Mucosa of descending colon (tissue), 3 donors: ENCODE measurements around the gene TROAP. TPM values are rescaled to one million over a fixed set of nuclear protein-coding genes. Genes with fewer than 3 reads are reported as not detected.
A peak's percentile ranks its signal among the peaks of the same experiment; 100 is the strongest.
"Not testable (repeated sequence)": the region's sequence is repeated elsewhere in the genome, so short reads cannot be mapped to it uniquely, and the experiment has no call there.

Experiments
- ATAC-seq: fragments of 200-7000 bp; cut with Tn5 transposase; one replicate; pipeline ENCODE4 v1.9.1; 2020; ENCODE audit warnings: mild to moderate bottlenecking, moderate library complexity
- DNase-seq, 3 donors: peaks; one replicate each; pipeline ENCODE4 v3.0.0-alpha.2; 2020
- H3K36me3 ChIP-seq: fragments of 200-600 bp; one replicate; pipeline ENCODE4 v1.8.0; 2021; ENCODE audit warnings: low read depth, mild to moderate bottlenecking
- H3K4me1 ChIP-seq: fragments of 200-600 bp; one replicate; pipeline ENCODE4 v1.8.0; 2021; ENCODE audit warnings: low read depth, mild to moderate bottlenecking
- H3K4me3 ChIP-seq: fragments of 200-600 bp; one replicate; pipeline ENCODE4 v1.8.0; 2021; ENCODE audit warnings: mild to moderate bottlenecking
- H3K9me3 ChIP-seq: fragments of 200-600 bp; one replicate; pipeline ENCODE4 v1.8.0; 2021; ENCODE audit warnings: mild to moderate bottlenecking
- CTCF ChIP-seq: fragments of 200-600 bp; IDR thresholded peaks from one replicate; pipeline ENCODE4 v1.8.0; 2022; ENCODE audit warnings: antibody characterized with exemption, mild to moderate bottlenecking
- intact Hi-C, 2 donors: fragments of 100-400 bp; cut with DNase I in 1 of 2; cut with micrococcal nuclease in 1 of 2; formaldehyde crosslinking; loops; one replicate each; pipeline versions ENCODE4 v1.11.0 to v1.11.1; 2022; cut with DNase I, micrococcal nuclease
- total RNA-seq, 3 donors: library from RNA; stranded (reverse); fragmentation: NEBNext Ultra II Directional in 2 of 3; extraction: Animal tissue kit (Norgen Biotek cat#: 25700) in 2 of 3; gene quantifications; one replicate each; pipeline versions ENCODE4 v1.2.1 to v1.2.4, GENCODE V29; 2021 to 2023
- donor health status: DM: no; HTN: no; CAD: no; lungs with moderate emphysema.
- donor health status: DM: no; HTN: no; CAD: no.
- donor health status: DM: no; HTN: yes; CAD: no.

TROAP gene
- total RNA-seq, 3 donors from 2014 or later = 4.4 to 18.8 (median 5.8) TPM

DNA sequence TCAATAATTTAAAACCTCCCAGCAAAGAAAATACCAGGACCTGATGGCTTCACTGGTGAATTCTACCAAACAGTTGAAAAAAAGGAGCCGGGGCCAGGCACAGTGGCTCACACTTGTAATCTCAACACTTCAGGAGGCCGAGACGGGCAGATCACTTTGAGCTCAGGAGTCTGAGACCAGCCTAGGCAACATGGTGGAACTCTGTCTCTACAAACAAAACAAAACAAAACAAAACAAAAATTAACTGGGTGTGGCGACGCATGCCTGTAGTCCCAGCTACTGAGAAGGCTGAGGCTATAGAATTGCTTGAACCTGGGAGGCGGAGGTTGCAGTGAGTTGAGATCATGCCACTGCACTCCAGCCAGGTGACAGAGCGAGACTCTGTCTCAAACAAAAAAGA lies 13.7 kb upstream of the TROAP start:
- H3K4me3 ChIP-seq = no peak overlapping the region
- DNase-seq = no peak
- no peak for TF ChIP-seq CTCF
- no peaks in the 10 kb centered on the region for H3K4me1 ChIP-seq
- no peaks in the 10 kb centered on the region for H3K9me3 ChIP-seq
- H3K36me3 ChIP-seq = no peaks in the 10 kb centered on the region
- no peak for ATAC-seq
- intact Hi-C loops = no loop called here

DNA sequence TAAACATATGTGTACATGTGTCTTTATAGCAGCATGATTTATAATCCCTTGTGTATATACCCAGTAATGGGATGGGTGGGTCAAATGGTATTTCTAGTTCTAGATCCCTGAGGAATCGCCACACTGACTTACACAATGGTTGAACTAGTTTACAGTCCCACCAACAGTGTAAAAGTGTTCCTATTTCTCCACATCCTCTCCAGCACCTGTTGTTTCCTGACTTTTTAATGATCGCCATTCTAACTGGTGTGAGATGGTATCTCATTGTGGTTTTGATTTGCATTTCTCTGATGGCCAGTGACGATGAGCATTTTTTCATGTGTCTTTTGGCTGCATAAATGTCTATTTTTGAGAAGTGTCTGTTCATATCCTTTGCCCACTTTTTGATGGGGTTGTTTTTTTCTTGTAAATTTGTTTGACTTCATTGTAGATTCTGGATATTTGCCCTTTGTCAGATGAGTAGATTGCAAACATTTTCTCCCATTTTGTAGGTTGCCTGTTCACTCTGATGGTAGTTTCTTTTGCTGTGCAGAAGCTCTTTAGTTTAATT lies 12.5 kb upstream of the TROAP start:
- H3K4me3 ChIP-seq, intact Hi-C loops, DNase-seq, H3K36me3 ChIP-seq, H3K9me3 ChIP-seq, ATAC-seq, H3K4me1 ChIP-seq: not testable (repeated sequence)

- no peak for TF ChIP-seq CTCF
- H3K4me3 ChIP-seq = no peak overlapping the region
- intact Hi-C loops = no loop called here
- H3K4me1 ChIP-seq = no peaks in the 10 kb centered on the region
- no peaks in the 10 kb centered on the region for H3K36me3 ChIP-seq
- ATAC-seq (no peak), DNase-seq (no peak)
- no peaks in the 10 kb centered on the region for H3K9me3 ChIP-seq
Observed at GRCh38 chr12:49314811-49315210, 8.2 kb upstream of the TROAP start.

DNA sequence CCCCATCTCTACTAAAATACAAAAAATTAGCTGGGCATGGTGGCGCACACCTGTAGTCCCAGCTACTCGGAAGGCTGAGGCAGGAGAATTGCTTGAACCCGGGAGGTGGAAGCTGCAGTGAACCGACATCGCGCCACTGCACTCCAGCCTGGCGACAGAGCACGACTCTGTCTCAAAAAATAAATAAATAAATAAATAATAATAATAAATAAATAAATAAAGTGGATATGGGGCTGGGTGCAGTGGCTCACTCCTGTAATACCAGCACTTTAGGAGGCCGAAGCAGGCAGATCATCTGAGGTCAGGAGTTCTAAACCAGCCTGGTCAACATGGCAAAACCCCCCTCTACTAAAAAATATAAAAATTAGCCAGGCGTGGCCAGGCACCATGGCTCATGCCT lies 5.9 kb upstream of the TROAP start:
- H3K9me3 ChIP-seq, H3K36me3 ChIP-seq, H3K4me1 ChIP-seq, ATAC-seq, H3K4me3 ChIP-seq, DNase-seq, intact Hi-C loops: not testable (repeated sequence)

DNA sequence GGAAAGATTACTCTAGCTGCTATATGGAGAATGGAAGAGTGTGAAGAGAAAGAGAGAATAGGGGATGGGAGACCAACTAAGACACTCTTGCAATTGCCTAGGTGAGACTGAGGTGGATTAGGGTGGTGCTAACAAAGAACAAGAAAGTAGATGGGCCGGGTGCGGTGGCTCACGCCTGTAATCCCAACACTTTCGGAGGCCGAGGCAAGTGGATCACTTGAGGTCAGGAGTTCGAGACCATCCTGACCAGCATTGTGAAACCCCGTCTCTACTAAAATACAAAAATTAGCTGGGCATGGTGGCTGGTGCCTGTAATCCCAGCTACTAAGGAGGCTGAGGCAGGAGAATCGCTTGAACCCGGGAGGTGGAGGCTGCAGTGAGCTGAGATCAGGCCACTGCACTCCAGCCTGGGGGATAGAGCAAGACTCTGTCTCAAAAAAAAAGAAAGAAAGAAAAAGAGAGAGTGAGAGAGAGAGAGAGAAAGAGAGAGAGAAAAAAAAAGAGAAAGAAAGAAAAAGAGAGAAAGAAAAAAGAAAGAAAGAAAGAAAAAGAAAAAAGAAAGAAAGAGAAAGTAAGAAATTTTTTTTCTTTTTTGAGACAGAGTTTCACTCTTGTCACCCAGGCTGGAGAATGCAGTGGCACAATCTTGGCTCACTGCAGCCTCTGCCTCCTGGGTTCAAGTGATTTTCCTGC lies 2.5 kb upstream of the TROAP start:
- peaks cover 14% of the 10 kb centered on the region for H3K4me1 ChIP-seq
- DNase-seq, H3K36me3 ChIP-seq, ATAC-seq, H3K4me3 ChIP-seq, intact Hi-C loops, H3K9me3 ChIP-seq: not testable (repeated sequence)

DNA sequence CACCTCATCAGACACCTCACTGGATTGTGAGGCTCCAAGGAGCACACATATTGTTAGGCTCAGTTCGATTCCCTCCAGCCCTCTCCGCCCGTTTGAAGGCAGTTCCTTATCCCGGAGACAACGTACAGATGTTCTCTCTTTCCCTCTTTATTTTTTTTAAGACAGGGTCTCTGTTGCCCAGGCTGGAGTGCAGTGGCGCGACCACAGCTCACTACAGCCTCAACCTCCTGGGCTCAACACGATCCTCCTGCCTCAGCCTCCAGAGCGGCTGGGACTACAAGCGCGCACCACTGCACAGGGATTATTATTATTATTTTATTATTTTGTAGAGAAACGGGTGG lies 718 bp upstream of the TROAP start:
- Histone ChIP-seq H3K36me3 (no peaks in the 10 kb centered on the region), H3K4me3 (peak overlapping the region; percentile 32), H3K9me3 (no peaks in the 10 kb centered on the region), H3K4me1 (peaks cover 14% of the 10 kb centered on the region)
- no peak for TF ChIP-seq CTCF
- DNase-seq (no peak), ATAC-seq (no peak)
- intact Hi-C loops = no loop called here

GRCh38 chr12:49323524-49324097 lies 556 bp downstream of the TROAP start:
- intact Hi-C loops = no loop called here
- ATAC-seq (no peak), DNase-seq (no peak)
- Histone ChIP-seq H3K9me3 (no peaks in the 10 kb centered on the region), H3K36me3 (no peaks in the 10 kb centered on the region), H3K4me1 (peaks cover 14% of the 10 kb centered on the region), H3K4me3 (peak overlapping the region; percentile 22)
- no peak for TF ChIP-seq CTCF
